WTC11 (cell line): ENCODE measurements around the gene NTN1. TPM values are rescaled to one million over a fixed set of nuclear protein-coding genes. Genes with fewer than 3 reads are reported as not detected.

Source experiments
- ATAC-seq: fragments of 200-7000 bp; cut with Tn5 transposase; 2 replicates; pipeline ENCODE4 v1.10.0; 2021; ENCODE audit warnings: mild to moderate bottlenecking, moderate library complexity
- CTCF ChIA-PET: fragments of 300-600 bp; sonication (Branson Sonifier 250); formaldehyde crosslinking; loops from one replicate; lab custom pipeline; 2021; ENCODE audit warnings: antibody characterized with exemption; lab: Charles Lee
- POLR2A ChIA-PET: fragments of 350-600 bp; sonication (Branson Sonifier 250); formaldehyde crosslinking; loops from one replicate; lab custom pipeline; 2021; ENCODE audit warnings: antibody characterized with exemption; lab: Charles Lee
- DNase-seq: peaks from one replicate; pipeline ENCODE4 v3.0.0; 2021; ENCODE audit warnings: low spot score
- H3K27ac Mint-ChIP-seq: 2 replicates; pipeline ENCODE4 v1.8.0; 2021; ENCODE audit warnings: mixed read lengths
- H3K27me3 Mint-ChIP-seq: 2 replicates; pipeline ENCODE4 v1.8.0; 2021; ENCODE audit warnings: low read depth, mild to moderate bottlenecking, moderate library complexity, mixed read lengths
- H3K36me3 Mint-ChIP-seq: 2 replicates; pipeline ENCODE4 v1.8.0; 2021; ENCODE audit warnings: mixed read lengths
- H3K4me1 Mint-ChIP-seq: 2 replicates; pipeline ENCODE4 v1.8.0; 2022; ENCODE audit warnings: mixed read lengths
- H3K4me3 Mint-ChIP-seq: 2 replicates; pipeline ENCODE4 v1.8.0; 2021; ENCODE audit warnings: mild to moderate bottlenecking, moderate library complexity, mixed read lengths
- H3K9me3 Mint-ChIP-seq: 2 replicates; pipeline ENCODE4 v1.8.0; 2021; ENCODE audit warnings: mixed read lengths
- ATF1 ChIP-seq: sonication (generic); formaldehyde crosslinking; IDR thresholded peaks from 2 replicates; pipeline ENCODE4 v1.8.1; 2023; ENCODE audit warnings: mild to moderate bottlenecking, moderate library complexity, missing genetic modification reagents
- CBFB ChIP-seq: sonication (generic); formaldehyde crosslinking; IDR thresholded peaks from 2 replicates; pipeline ENCODE4 v1.8.1; 2022; ENCODE audit warnings: mild to moderate bottlenecking, low read depth, missing genetic modification reagents
- CREM ChIP-seq: sonication (generic); formaldehyde crosslinking; IDR thresholded peaks from 2 replicates; pipeline ENCODE4 v1.8.1; 2022; ENCODE audit warnings: mild to moderate bottlenecking, missing genetic modification reagents, moderate library complexity
- FOXP1 ChIP-seq: sonication (generic); formaldehyde crosslinking; IDR thresholded peaks from 2 replicates; pipeline ENCODE4 v1.8.0; 2022; ENCODE audit warnings: missing genetic modification reagents, mild to moderate bottlenecking, moderate library complexity, borderline replicate concordance
- HMGA2 ChIP-seq: fragments of 250-450 bp; sonication (Bioruptor Pico); IDR thresholded peaks from 2 replicates; pipeline ENCODE4 v1.4.0; 2021; ENCODE audit warnings: mild to moderate bottlenecking, moderate library complexity
- NFYB ChIP-seq: sonication (generic); formaldehyde crosslinking; conservative IDR thresholded peaks from 2 replicates; pipeline ENCODE4 v1.8.0; 2022; ENCODE audit warnings: low read depth, missing genetic modification reagents
- NR2C2 ChIP-seq: sonication (generic); formaldehyde crosslinking; IDR thresholded peaks from 2 replicates; pipeline ENCODE4 v1.8.0; 2022; ENCODE audit warnings: mild to moderate bottlenecking, missing genetic modification reagents
- NR3C1 ChIP-seq: sonication (generic); formaldehyde crosslinking; conservative IDR thresholded peaks from 2 replicates; pipeline ENCODE4 v1.8.1; 2023; ENCODE audit warnings: low read depth, mild to moderate bottlenecking, missing genetic modification reagents
- RORB ChIP-seq: fragments of 250-450 bp; sonication (Bioruptor Pico); IDR thresholded peaks from 2 replicates; pipeline ENCODE4 v1.9.0; 2021; ENCODE audit warnings: mild to moderate bottlenecking
- SMAD4 ChIP-seq: sonication (generic); formaldehyde crosslinking; IDR thresholded peaks from 2 replicates; pipeline ENCODE4 v1.8.0; 2022; ENCODE audit warnings: mild to moderate bottlenecking, missing genetic modification reagents
- SOX15 ChIP-seq: fragments of 250-450 bp; sonication (Bioruptor Pico); IDR thresholded peaks from 2 replicates; pipeline ENCODE4 v1.9.0; 2021; ENCODE audit warnings: mild to moderate bottlenecking
- TEAD4 ChIP-seq: sonication (generic); formaldehyde crosslinking; IDR thresholded peaks from 2 replicates; pipeline ENCODE4 v1.8.0; 2022; ENCODE audit warnings: mild to moderate bottlenecking, missing genetic modification reagents
- ZNF423 ChIP-seq: fragments of 250-450 bp; sonication (Bioruptor Pico); IDR thresholded peaks from 2 replicates; pipeline ENCODE4 v2.1.2; 2022; ENCODE audit warnings: mild to moderate bottlenecking, moderate library complexity
- total RNA-seq: library from RNA; stranded (reverse); gene quantifications from 3 replicates; pipeline ENCODE4 v1.2.3, GENCODE V29; 2021
- TF ChIP-seq, protein P1 (sequence below): fragments of 200-600 bp; IDR thresholded peaks from 2 replicates; pipeline ENCODE4 v1.8.0; 2022; ENCODE audit warnings: antibody characterized with exemption
- TF ChIP-seq, protein P2 (sequence below): sonication (generic); formaldehyde crosslinking; IDR thresholded peaks from 2 replicates; pipeline ENCODE4 v1.8.1; 2022; ENCODE audit warnings: low read depth, mild to moderate bottlenecking, moderate library complexity, missing genetic modification reagents, borderline replicate concordance
- TF ChIP-seq, protein P3 (sequence below): sonication (generic); formaldehyde crosslinking; IDR thresholded peaks from 2 replicates; pipeline ENCODE4 v1.8.1; 2023; ENCODE audit warnings: mild to moderate bottlenecking, missing genetic modification reagents, borderline replicate concordance
- TF ChIP-seq, protein P4 (sequence below): sonication (generic); formaldehyde crosslinking; IDR thresholded peaks from 2 replicates; pipeline ENCODE4 v1.8.1; 2023; ENCODE audit warnings: mild to moderate bottlenecking, missing genetic modification reagents
- TF ChIP-seq, protein P5 (sequence below): sonication (generic); formaldehyde crosslinking; IDR thresholded peaks from 2 replicates; pipeline ENCODE4 v1.8.0; 2023; ENCODE audit warnings: missing genetic modification reagents

The NTN1 gene
- total RNA-seq, 1 experiment from 2014 or later: 5.5 TPM

DNA sequence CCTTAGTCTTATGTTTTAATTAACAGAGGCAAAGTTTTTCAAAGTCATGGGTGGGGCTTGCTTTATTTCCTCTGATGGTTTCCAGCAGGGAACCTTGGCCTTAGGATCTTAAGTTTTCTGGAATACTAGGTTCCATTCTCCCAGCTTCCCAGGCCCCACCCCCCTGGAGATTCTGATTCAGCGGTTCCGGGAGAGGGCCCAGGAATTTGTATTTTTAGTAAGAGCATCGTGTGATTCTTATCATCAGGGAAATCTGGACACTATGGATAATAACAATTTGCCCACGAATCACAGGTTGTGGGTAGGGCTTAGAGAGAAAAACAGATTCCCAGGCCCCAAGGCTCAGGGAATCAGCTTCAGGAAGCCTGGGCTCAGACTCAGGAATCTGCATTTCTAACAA, 263.6 kb downstream of the NTN1 start:
- TF ChIP-seq, protein P1, sequence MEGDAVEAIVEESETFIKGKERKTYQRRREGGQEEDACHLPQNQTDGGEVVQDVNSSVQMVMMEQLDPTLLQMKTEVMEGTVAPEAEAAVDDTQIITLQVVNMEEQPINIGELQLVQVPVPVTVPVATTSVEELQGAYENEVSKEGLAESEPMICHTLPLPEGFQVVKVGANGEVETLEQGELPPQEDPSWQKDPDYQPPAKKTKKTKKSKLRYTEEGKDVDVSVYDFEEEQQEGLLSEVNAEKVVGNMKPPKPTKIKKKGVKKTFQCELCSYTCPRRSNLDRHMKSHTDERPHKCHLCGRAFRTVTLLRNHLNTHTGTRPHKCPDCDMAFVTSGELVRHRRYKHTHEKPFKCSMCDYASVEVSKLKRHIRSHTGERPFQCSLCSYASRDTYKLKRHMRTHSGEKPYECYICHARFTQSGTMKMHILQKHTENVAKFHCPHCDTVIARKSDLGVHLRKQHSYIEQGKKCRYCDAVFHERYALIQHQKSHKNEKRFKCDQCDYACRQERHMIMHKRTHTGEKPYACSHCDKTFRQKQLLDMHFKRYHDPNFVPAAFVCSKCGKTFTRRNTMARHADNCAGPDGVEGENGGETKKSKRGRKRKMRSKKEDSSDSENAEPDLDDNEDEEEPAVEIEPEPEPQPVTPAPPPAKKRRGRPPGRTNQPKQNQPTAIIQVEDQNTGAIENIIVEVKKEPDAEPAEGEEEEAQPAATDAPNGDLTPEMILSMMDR: no peak
- TF ChIP-seq NR2C2 (no peak), ZNF423 (no peak), CREM (no peak), HMGA2 (no peak), CBFB (CRISPR knock-in tag) (no peak), ATF1 (CRISPR knock-in tag) (no peak), NR3C1 (CRISPR knock-in tag) (no peak), SMAD4 (CRISPR knock-in tag) (no peak), NFYB (CRISPR knock-in tag) (no peak), TEAD4 (CRISPR knock-in tag) (no peak), SOX15 (no peak), FOXP1 (CRISPR knock-in tag) (no peak), RORB (CRISPR knock-in tag) (no peak)
- TF ChIP-seq, protein P2, sequence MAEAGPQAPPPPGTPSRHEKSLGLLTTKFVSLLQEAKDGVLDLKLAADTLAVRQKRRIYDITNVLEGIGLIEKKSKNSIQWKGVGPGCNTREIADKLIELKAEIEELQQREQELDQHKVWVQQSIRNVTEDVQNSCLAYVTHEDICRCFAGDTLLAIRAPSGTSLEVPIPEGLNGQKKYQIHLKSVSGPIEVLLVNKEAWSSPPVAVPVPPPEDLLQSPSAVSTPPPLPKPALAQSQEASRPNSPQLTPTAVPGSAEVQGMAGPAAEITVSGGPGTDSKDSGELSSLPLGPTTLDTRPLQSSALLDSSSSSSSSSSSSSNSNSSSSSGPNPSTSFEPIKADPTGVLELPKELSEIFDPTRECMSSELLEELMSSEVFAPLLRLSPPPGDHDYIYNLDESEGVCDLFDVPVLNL (CRISPR knock-in tag): no peak
- TF ChIP-seq, protein P3, sequence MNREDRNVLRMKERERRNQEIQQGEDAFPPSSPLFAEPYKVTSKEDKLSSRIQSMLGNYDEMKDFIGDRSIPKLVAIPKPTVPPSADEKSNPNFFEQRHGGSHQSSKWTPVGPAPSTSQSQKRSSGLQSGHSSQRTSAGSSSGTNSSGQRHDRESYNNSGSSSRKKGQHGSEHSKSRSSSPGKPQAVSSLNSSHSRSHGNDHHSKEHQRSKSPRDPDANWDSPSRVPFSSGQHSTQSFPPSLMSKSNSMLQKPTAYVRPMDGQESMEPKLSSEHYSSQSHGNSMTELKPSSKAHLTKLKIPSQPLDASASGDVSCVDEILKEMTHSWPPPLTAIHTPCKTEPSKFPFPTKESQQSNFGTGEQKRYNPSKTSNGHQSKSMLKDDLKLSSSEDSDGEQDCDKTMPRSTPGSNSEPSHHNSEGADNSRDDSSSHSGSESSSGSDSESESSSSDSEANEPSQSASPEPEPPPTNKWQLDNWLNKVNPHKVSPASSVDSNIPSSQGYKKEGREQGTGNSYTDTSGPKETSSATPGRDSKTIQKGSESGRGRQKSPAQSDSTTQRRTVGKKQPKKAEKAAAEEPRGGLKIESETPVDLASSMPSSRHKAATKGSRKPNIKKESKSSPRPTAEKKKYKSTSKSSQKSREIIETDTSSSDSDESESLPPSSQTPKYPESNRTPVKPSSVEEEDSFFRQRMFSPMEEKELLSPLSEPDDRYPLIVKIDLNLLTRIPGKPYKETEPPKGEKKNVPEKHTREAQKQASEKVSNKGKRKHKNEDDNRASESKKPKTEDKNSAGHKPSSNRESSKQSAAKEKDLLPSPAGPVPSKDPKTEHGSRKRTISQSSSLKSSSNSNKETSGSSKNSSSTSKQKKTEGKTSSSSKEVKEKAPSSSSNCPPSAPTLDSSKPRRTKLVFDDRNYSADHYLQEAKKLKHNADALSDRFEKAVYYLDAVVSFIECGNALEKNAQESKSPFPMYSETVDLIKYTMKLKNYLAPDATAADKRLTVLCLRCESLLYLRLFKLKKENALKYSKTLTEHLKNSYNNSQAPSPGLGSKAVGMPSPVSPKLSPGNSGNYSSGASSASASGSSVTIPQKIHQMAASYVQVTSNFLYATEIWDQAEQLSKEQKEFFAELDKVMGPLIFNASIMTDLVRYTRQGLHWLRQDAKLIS (CRISPR knock-in tag): no peak
- TF ChIP-seq, protein P4, sequence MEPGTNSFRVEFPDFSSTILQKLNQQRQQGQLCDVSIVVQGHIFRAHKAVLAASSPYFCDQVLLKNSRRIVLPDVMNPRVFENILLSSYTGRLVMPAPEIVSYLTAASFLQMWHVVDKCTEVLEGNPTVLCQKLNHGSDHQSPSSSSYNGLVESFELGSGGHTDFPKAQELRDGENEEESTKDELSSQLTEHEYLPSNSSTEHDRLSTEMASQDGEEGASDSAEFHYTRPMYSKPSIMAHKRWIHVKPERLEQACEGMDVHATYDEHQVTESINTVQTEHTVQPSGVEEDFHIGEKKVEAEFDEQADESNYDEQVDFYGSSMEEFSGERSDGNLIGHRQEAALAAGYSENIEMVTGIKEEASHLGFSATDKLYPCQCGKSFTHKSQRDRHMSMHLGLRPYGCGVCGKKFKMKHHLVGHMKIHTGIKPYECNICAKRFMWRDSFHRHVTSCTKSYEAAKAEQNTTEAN (CRISPR knock-in tag): no peak
- TF ChIP-seq, protein P5, sequence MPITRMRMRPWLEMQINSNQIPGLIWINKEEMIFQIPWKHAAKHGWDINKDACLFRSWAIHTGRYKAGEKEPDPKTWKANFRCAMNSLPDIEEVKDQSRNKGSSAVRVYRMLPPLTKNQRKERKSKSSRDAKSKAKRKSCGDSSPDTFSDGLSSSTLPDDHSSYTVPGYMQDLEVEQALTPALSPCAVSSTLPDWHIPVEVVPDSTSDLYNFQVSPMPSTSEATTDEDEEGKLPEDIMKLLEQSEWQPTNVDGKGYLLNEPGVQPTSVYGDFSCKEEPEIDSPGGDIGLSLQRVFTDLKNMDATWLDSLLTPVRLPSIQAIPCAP: no peak
- no peak overlapping the region for H3K4me3 Mint-ChIP-seq
- DNase-seq (no peak), ATAC-seq (no peak)
- ChIA-PET CTCF (interaction anchor here (0.5 to 0.7 kb wide), 2 partner anchors 37 to 232 kb away, joined by 3 read pairs; no protein-coding TSS in a partner anchor), POLR2A (interaction anchor here (0.5 kb wide), 1 partner anchor 75 kb away, joined by 4 read pairs; no protein-coding TSS in a partner anchor)
- H3K27ac Mint-ChIP-seq: no peak overlapping the region
- H3K4me1 Mint-ChIP-seq: peaks cover 51% of the 10 kb centered on the region
- no peaks in the 10 kb centered on the region; the same call in 1 of the 2 replicates for H3K9me3 Mint-ChIP-seq
- no peaks in the 10 kb centered on the region for H3K27me3 Mint-ChIP-seq
- no peaks in the 10 kb centered on the region for H3K36me3 Mint-ChIP-seq
